ENCODE data around the gene GPATCH1. TPM values are rescaled to one million over a fixed set of nuclear protein-coding genes. Genes with fewer than 3 reads are reported as not detected.

The GPATCH1 gene
- total and polyA plus RNA-seq, 2 of the 13 experiments (the other 11 are each of a cell fraction or from before 2014, with no cell fraction given), result 6.8 to 6.9 TPM

GRCh38 chr19:33100894-33101644 is 20.1 kb downstream of the GPATCH1 start (continued):
- TF ChIP-seq NFIC (IDR thresholded peaks at IDR 0.05; ENCODE audit: low read length), result peak; percentile 80
- no peak for TF ChIP-seq ZNF567 (CRISPR knock-in tag; IDR thresholded peaks at IDR 0.05; ENCODE audit: borderline replicate concordance)
- no peak for TF ChIP-seq ZNF20 (CRISPR knock-in tag; IDR thresholded peaks at IDR 0.05)
- TF ChIP-seq NRL (CRISPR knock-in tag; IDR thresholded peaks at IDR 0.05; ENCODE audit: borderline replicate concordance), result no peak
- TF ChIP-seq ZNF639 (CRISPR knock-in tag; conservative IDR thresholded peaks at IDR 0.05), result no peak
- TF ChIP-seq ZNF773 (CRISPR knock-in tag; IDR thresholded peaks at IDR 0.05; ENCODE audit: borderline replicate concordance), result no peak
- TF ChIP-seq TFE3 (CRISPR knock-in tag; IDR thresholded peaks at IDR 0.05), result no peak; the same call in 1 of the 2 replicates
- TF ChIP-seq HNRNPUL1 (IDR thresholded peaks at IDR 0.05; ENCODE audit: low read depth, low read length), result no peak
- no peak for TF ChIP-seq ZNF589 (CRISPR knock-in tag; conservative IDR thresholded peaks at IDR 0.05)
- no peak for TF ChIP-seq HMGXB4 (CRISPR knock-in tag; IDR thresholded peaks at IDR 0.05; ENCODE audit: borderline replicate concordance in 1 of 2, low read depth in 1 of 2)
- no peak for TF ChIP-seq MLXIP (CRISPR knock-in tag; IDR thresholded peaks at IDR 0.05; ENCODE audit: borderline replicate concordance)
- no peak for TF ChIP-seq ZNF724P (CRISPR knock-in tag; IDR thresholded peaks at IDR 0.05; ENCODE audit: borderline replicate concordance)
- TF ChIP-seq ZSCAN21 (CRISPR knock-in tag; IDR thresholded peaks at IDR 0.05; ENCODE audit: borderline replicate concordance), result no peak
- no peak for TF ChIP-seq NFATC3 (CRISPR knock-in tag; IDR thresholded peaks at IDR 0.05)
- no peak for TF ChIP-seq SALL2 (CRISPR knock-in tag; IDR thresholded peaks at IDR 0.05)
- TF ChIP-seq ZNF644 (CRISPR knock-in tag; IDR thresholded peaks at IDR 0.05; ENCODE audit: low read depth), result no peak
- no peak for TF ChIP-seq CEBPZ (IDR thresholded peaks at IDR 0.05; ENCODE audit: low read length)
- no peak for TF ChIP-seq EED (CRISPR knock-in tag; IDR thresholded peaks at IDR 0.05)
